ENCODE data around the gene CDKN2B-AS1. TPM values are rescaled to one million over a fixed set of nuclear protein-coding genes. Genes with fewer than 3 reads are reported as not detected.

The CDKN2B-AS1 gene
- polyA plus RNA-seq, 1 donor (not counting 4 experiments of a cell fraction or from before 2014, with no cell fraction given) = 1.1 TPM

GRCh38 chr9:21991072-21991959 lies 3.3 kb upstream of the CDKN2B-AS1 start:
- no peak for DNase-seq (ENCODE audit: low read depth, low spot score)
- Histone ChIP-seq H3K4me1 (ENCODE audit: control insufficient read depth, extremely low read depth, insufficient read depth, low read length) (peaks cover 28% of the 10 kb centered on the region), H3K79me2 (ENCODE audit: control insufficient read depth, insufficient read depth, low read length) (peaks cover 30% of the 10 kb centered on the region), H3K9me1 (ENCODE audit: control insufficient read depth, extremely low read depth, insufficient read depth, low read length) (no peaks in the 10 kb centered on the region), H3K27ac (ENCODE audit: control insufficient read depth, insufficient read depth, low read length) (no peak overlapping the region), H3K4me3 (ENCODE audit: control insufficient read depth in 2 of 3, extremely low read depth in 1 of 3, insufficient read depth in 2 of 3, low read depth in 1 of 3, low read length in 3 of 3) (no peak overlapping the region), H3K4me2 (ENCODE audit: control insufficient read depth, extremely low read depth, insufficient read depth, low read depth, low read length) (peak overlapping the region; percentile 78), H4K20me1 (ENCODE audit: control insufficient read depth, extremely low read depth, insufficient read depth, low read length) (no peaks in the 10 kb centered on the region), H3K9me3 (ENCODE audit: control insufficient read depth, low read depth, low read length) (no peaks in the 10 kb centered on the region), H3K27me3 (ENCODE audit: control insufficient read depth, extremely low read depth, insufficient read depth, low read length) (no peaks in the 10 kb centered on the region), H3K36me3 (ENCODE audit: control insufficient read depth in 2 of 2, extremely low read depth in 1 of 2, insufficient read depth in 2 of 2, low read length in 2 of 2) (no peaks in the 10 kb centered on the region), H2AFZ (ENCODE audit: control insufficient read depth, low read length) (no peak overlapping the region), H3K9ac (ENCODE audit: control insufficient read depth, extremely low read depth, insufficient read depth, low read length) (no peak overlapping the region)
- peak; percentile 51 for FAIRE-seq
- TF ChIP-seq EZH2 (IDR thresholded peaks at IDR 0.05; ENCODE audit: low read length) (no peak), CTCF (optimal IDR thresholded peaks at IDR 0.05 in 1 of 3, IDR thresholded peaks at IDR 0.05 in 1 of 3, conservative IDR thresholded peaks at IDR 0.05 in 1 of 3; ENCODE audit: extremely low read depth in 1 of 3, insufficient read depth in 2 of 3, low read length in 3 of 3) (no peak)
- dilution Hi-C loops (cut with MboI; ENCODE audit: extremely low pct_ligation_motif_present, low sequenced_read_pairs) = no loop called here

DNA sequence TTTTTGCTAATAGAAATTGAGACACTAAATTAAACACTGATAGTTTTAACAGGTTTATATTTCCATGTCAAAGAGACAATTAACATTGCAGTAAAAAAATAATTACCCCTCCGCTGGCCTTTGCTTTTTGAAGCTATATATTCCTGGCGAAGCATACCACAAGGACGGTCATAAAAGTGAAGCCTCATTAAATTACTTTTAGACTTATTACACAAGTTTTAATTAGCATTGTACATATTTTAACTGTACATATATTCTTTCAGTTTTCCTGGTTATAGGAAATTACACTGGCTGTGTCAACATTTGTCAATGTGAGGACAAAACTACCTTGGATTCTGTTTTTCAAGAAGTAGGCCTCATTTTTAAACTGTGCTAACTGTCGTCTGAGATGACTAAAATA lies 1.6 kb upstream of the CDKN2B-AS1 start:
- peaks cover 30% of the 10 kb centered on the region for H3K79me2 ChIP-seq (ENCODE audit: control insufficient read depth, insufficient read depth, low read length)
- no peak overlapping the region for H2AFZ ChIP-seq (ENCODE audit: control insufficient read depth, low read length)
- dilution Hi-C loops (cut with MboI; ENCODE audit: extremely low pct_ligation_motif_present, low sequenced_read_pairs) = no loop called here
- no peaks in the 10 kb centered on the region for H3K9me3 ChIP-seq (ENCODE audit: control insufficient read depth, low read depth, low read length)
- H3K9me1 ChIP-seq (ENCODE audit: control insufficient read depth, extremely low read depth, insufficient read depth, low read length) = no peaks in the 10 kb centered on the region
- H3K36me3 ChIP-seq (ENCODE audit: control insufficient read depth in 2 of 2, extremely low read depth in 1 of 2, insufficient read depth in 2 of 2, low read length in 2 of 2) = no peaks in the 10 kb centered on the region
- peak overlapping the region; percentile 73 for H3K4me2 ChIP-seq (ENCODE audit: control insufficient read depth, extremely low read depth, insufficient read depth, low read depth, low read length)
- no peaks in the 10 kb centered on the region for H4K20me1 ChIP-seq (ENCODE audit: control insufficient read depth, extremely low read depth, insufficient read depth, low read length)
- H3K27ac ChIP-seq (ENCODE audit: control insufficient read depth, insufficient read depth, low read length) = peak overlapping the region; percentile 80
- FAIRE-seq (no peak), DNase-seq (ENCODE audit: low read depth, low spot score) (no peak)
- H3K4me3 ChIP-seq (ENCODE audit: control insufficient read depth in 2 of 3, extremely low read depth in 1 of 3, insufficient read depth in 2 of 3, low read depth in 1 of 3, low read length in 3 of 3) = peak overlapping the region; percentile 56 to 84 (median 82)
- TF ChIP-seq CTCF (optimal IDR thresholded peaks at IDR 0.05 in 1 of 3, IDR thresholded peaks at IDR 0.05 in 1 of 3, conservative IDR thresholded peaks at IDR 0.05 in 1 of 3; ENCODE audit: extremely low read depth in 1 of 3, insufficient read depth in 2 of 3, low read length in 3 of 3) (no peak), EZH2 (IDR thresholded peaks at IDR 0.05; ENCODE audit: low read length) (no peak)
- no peaks in the 10 kb centered on the region for H3K27me3 ChIP-seq (ENCODE audit: control insufficient read depth, extremely low read depth, insufficient read depth, low read length)
- peaks cover 28% of the 10 kb centered on the region for H3K4me1 ChIP-seq (ENCODE audit: control insufficient read depth, extremely low read depth, insufficient read depth, low read length)
- H3K9ac ChIP-seq (ENCODE audit: control insufficient read depth, extremely low read depth, insufficient read depth, low read length) = peak overlapping the region; percentile 82

Measured in keratinocyte (primary cell).